Panc1 (cell line): ENCODE results near the gene APOBEC3F. TPM values are rescaled to one million over a fixed set of nuclear protein-coding genes. Genes with fewer than 3 reads are reported as not detected.

Experiments used
- ATAC-seq: fragments of 200-7000 bp; cut with Tn5 transposase; 2 replicates; pipeline ENCODE4 v1.9.1; 2020; ENCODE audit warnings: mild to moderate bottlenecking, moderate library complexity
- BruUV-seq: library from RNA; stranded (reverse); fragments of 400-500 nt; replicated peaks from 2 replicates; lab custom pipeline; 2021; lab: Mats Ljungman, UMichigan
- CTCF ChIA-PET: fragments of 300-600 bp; sonication (Branson Sonifier 250); formaldehyde crosslinking; loops from one replicate; lab custom pipeline; 2022; ENCODE audit warnings: antibody characterized with exemption; lab: Charles Lee
- POLR2A ChIA-PET: fragments of 300-600 bp; sonication (Branson Sonifier 250); formaldehyde crosslinking; loops from one replicate; lab custom pipeline; 2022; ENCODE audit warnings: antibody characterized with exemption; lab: Charles Lee
- DNase-seq: peaks from one replicate; pipeline ENCODE4 v3.0.0-alpha.2; 2010; ENCODE audit warnings: low read depth, low spot score
- H3K27ac ChIP-seq: 2 replicates; pipeline ENCODE4 v1.5.1; 2011; ENCODE audit warnings: mild to moderate bottlenecking, low read length, inconsistent platforms
- H3K27me3 ChIP-seq: fragments of 200-500 bp; sonication (Bioruptor generic); 2 replicates; pipeline ENCODE4 v1.6.0; 2014; ENCODE audit warnings: low read length, inconsistent platforms; ENCODE audit not compliant: control insufficient read depth, insufficient read depth
- H3K36me3 ChIP-seq: fragments of 200-500 bp; sonication (Bioruptor generic); 2 replicates; pipeline ENCODE4 v1.5.1; 2014; ENCODE audit warnings: inconsistent platforms, mild to moderate bottlenecking, low read length, moderate library complexity; ENCODE audit not compliant: control insufficient read depth, insufficient read depth
- H3K4me1 ChIP-seq: 2 replicates; pipeline ENCODE4 v1.5.1; 2011; ENCODE audit warnings: inconsistent platforms, mild to moderate bottlenecking, low read length, moderate library complexity; ENCODE audit not compliant: control insufficient read depth, insufficient read depth
- H3K4me3 ChIP-seq, 2 experiments: 2 replicates each; pipeline ENCODE4 v1.5.1; 2011 to 2012; ENCODE audit warnings: low read depth in 2 of 2, low read length in 2 of 2, mild to moderate bottlenecking in 2 of 2, inconsistent platforms in 1 of 2, moderate library complexity in 1 of 2
- H3K9me3 ChIP-seq: fragments of 200-500 bp; sonication (Bioruptor generic); 2 replicates; pipeline ENCODE4 v1.5.1; 2014; ENCODE audit warnings: low read depth, mild to moderate bottlenecking, inconsistent platforms, low read length, moderate library complexity; ENCODE audit not compliant: control insufficient read depth, insufficient read depth
- POLR2AphosphoS5 ChIP-seq: IDR thresholded peaks from 2 replicates; pipeline ENCODE4 v1.6.1; 2012; ENCODE audit warnings: mild to moderate bottlenecking, low read depth, low read length, moderate library complexity
- SIN3A ChIP-seq: IDR thresholded peaks from 2 replicates; pipeline ENCODE4 v1.6.1; 2012; ENCODE audit warnings: low read depth, mild to moderate bottlenecking, low read length, moderate library complexity, borderline replicate concordance; ENCODE audit not compliant: insufficient read depth
- TCF7L2 ChIP-seq: IDR thresholded peaks from 2 replicates; pipeline ENCODE4 v1.6.1; 2011; ENCODE audit warnings: mild to moderate bottlenecking, low read depth, low read length, inconsistent platforms
- in situ Hi-C: cut with HindIII; loops from 2 replicates; pipeline ENCODE4 v1.10.0; 2016; ENCODE audit warnings: low sequenced_read_pairs, low pct_unique_long_range_greater_than_20kb
- intact Hi-C: fragments of 100-400 bp; cut with micrococcal nuclease; formaldehyde crosslinking; loops from one replicate; pipeline ENCODE4 v1.10.0; 2022; ENCODE audit not compliant: unreplicated experiment
- total RNA-seq: library from RNA; stranded (reverse); gene quantifications from one replicate; pipeline ENCODE4 v1.2.1, GENCODE V29; 2021; ENCODE audit not compliant: unreplicated experiment
- TF ChIP-seq, protein P1 (sequence below): fragments of 450-650 bp; IDR thresholded peaks from 2 replicates; pipeline ENCODE4 v1.5.1; 2017; ENCODE audit warnings: mild to moderate bottlenecking
- TF ChIP-seq, protein P2 (sequence below), 2 experiments: IDR thresholded peaks; 2 replicates each; pipeline ENCODE4 v1.6.1; 2011 to 2012; ENCODE audit warnings: low read depth in 2 of 2, control low read depth in 1 of 2, low read length in 1 of 2, mild to moderate bottlenecking in 1 of 2, moderate library complexity in 1 of 2; ENCODE audit not compliant: insufficient read depth in 1 of 2

Gene APOBEC3F
- total RNA-seq, 1 experiment from 2014 or later: 7.7 TPM

DNA sequence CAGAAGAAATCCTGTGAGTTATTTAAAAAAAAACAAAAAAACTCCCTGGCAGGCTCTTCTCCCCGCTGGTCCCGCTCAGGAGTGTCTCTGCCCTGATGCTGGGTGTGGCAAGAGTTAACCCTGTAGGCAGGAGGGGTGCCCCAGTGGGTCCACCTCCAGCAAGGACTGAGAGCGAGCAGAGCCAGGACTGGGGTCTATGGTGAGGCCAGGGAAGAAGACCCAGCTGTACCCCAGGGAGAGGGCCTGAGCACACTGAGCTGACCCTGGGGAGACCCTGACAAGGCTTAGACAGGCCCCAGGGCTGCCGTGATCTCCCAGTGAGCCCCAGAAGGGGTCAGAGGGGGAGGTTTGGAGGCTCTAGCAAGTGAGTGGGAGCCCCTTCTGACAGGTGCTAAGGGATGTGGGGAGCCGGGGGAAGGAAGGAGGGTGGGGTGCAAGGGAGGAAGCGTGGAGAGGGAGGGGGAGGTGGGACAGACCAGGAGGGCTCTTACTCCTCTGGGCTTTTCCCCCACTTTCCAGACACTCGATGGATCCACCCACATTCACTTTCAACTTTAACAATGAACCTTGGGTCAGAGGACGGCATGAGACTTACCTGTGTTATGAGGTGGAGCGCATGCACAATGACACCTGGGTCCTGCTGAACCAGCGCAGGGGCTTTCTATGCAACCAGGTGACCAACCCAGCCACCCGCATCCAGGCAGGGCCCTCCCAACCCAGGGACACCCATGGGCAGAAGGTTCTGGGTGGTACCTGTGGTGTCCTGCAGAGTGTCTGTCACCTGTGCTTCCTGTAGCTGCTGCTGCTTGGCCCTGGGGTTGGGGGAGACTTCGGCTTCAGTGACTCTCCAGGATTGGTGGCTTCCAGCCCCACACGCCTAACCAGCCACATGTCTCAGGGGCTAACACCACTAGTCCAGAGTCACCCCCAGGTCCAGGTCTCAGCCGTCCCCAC is 42.8 kb downstream of the APOBEC3F start:
- Histone ChIP-seq H3K4me3 (no peak overlapping the region), H3K36me3 (no peaks in the 10 kb centered on the region), H3K27me3 (no peaks in the 10 kb centered on the region), H3K9me3 (no peaks in the 10 kb centered on the region), H3K4me1 (no peaks in the 10 kb centered on the region), H3K27ac (no peak overlapping the region)
- BruUV-seq: no TSS peak
- DNase-seq (no peak), ATAC-seq (no peak)
- TF ChIP-seq SIN3A: no peak
- TF ChIP-seq, protein P1, sequence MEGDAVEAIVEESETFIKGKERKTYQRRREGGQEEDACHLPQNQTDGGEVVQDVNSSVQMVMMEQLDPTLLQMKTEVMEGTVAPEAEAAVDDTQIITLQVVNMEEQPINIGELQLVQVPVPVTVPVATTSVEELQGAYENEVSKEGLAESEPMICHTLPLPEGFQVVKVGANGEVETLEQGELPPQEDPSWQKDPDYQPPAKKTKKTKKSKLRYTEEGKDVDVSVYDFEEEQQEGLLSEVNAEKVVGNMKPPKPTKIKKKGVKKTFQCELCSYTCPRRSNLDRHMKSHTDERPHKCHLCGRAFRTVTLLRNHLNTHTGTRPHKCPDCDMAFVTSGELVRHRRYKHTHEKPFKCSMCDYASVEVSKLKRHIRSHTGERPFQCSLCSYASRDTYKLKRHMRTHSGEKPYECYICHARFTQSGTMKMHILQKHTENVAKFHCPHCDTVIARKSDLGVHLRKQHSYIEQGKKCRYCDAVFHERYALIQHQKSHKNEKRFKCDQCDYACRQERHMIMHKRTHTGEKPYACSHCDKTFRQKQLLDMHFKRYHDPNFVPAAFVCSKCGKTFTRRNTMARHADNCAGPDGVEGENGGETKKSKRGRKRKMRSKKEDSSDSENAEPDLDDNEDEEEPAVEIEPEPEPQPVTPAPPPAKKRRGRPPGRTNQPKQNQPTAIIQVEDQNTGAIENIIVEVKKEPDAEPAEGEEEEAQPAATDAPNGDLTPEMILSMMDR: no peak
- no peak for TF ChIP-seq TCF7L2
- no peak for TF ChIP-seq POLR2AphosphoS5
- TF ChIP-seq, protein P2, sequence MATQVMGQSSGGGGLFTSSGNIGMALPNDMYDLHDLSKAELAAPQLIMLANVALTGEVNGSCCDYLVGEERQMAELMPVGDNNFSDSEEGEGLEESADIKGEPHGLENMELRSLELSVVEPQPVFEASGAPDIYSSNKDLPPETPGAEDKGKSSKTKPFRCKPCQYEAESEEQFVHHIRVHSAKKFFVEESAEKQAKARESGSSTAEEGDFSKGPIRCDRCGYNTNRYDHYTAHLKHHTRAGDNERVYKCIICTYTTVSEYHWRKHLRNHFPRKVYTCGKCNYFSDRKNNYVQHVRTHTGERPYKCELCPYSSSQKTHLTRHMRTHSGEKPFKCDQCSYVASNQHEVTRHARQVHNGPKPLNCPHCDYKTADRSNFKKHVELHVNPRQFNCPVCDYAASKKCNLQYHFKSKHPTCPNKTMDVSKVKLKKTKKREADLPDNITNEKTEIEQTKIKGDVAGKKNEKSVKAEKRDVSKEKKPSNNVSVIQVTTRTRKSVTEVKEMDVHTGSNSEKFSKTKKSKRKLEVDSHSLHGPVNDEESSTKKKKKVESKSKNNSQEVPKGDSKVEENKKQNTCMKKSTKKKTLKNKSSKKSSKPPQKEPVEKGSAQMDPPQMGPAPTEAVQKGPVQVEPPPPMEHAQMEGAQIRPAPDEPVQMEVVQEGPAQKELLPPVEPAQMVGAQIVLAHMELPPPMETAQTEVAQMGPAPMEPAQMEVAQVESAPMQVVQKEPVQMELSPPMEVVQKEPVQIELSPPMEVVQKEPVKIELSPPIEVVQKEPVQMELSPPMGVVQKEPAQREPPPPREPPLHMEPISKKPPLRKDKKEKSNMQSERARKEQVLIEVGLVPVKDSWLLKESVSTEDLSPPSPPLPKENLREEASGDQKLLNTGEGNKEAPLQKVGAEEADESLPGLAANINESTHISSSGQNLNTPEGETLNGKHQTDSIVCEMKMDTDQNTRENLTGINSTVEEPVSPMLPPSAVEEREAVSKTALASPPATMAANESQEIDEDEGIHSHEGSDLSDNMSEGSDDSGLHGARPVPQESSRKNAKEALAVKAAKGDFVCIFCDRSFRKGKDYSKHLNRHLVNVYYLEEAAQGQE (IDR thresholded peaks at IDR 0.05; ENCODE audit: insufficient read depth in 1 of 2, low read depth in 2 of 2, low read length in 1 of 2): no peak
- POLR2A ChIA-PET: no interaction called here
- intact Hi-C loops (no loop called here), in situ Hi-C loops (no loop called here)
- CTCF ChIA-PET: no interaction called here

DNA sequence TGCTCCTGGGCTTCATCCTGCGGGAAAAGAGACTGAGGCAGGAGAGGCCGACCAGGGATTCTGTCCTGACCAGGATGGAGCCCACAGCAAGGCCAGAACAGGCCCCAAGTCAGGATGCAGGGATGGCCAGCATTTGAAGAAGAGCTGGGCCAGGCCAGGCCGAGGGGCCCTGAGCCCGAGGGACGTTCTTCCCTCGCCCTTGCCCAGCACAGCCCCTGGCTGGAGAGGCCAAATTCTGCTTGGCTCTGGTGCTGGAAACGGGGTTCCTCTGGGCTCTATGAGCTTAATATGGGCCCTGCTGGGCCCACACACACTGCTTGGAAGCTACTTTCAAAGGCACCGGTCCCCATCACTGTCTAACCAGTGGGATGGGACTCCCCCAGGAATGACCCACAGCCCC is 44.0 kb downstream of the APOBEC3F start:
- DNase-seq (no peak), ATAC-seq (no peak)
- Histone ChIP-seq H3K9me3 (no peaks in the 10 kb centered on the region), H3K4me3 (no peak overlapping the region), H3K27ac (no peak overlapping the region), H3K36me3 (no peaks in the 10 kb centered on the region), H3K4me1 (no peaks in the 10 kb centered on the region), H3K27me3 (no peaks in the 10 kb centered on the region)
- ChIA-PET CTCF (no interaction called here), POLR2A (no interaction called here)
- intact Hi-C loops: no loop called here
- no peak for TF ChIP-seq SIN3A
- no peak for TF ChIP-seq TCF7L2
- TF ChIP-seq, protein P2 (IDR thresholded peaks at IDR 0.05; ENCODE audit: insufficient read depth in 1 of 2, low read depth in 2 of 2, low read length in 1 of 2): no peak
- TF ChIP-seq POLR2AphosphoS5: no peak
- TF ChIP-seq, protein P1: no peak
- BruUV-seq: no TSS peak
- in situ Hi-C loops: no loop called here
